Adipocyte (in vitro differentiated cells): Measurements from ENCODE around the gene PRKCA.
"Not testable (repeated sequence)": the region's sequence is repeated elsewhere in the genome, so short reads cannot be mapped to it uniquely, and the experiment has no call there.

ENCODE experiments used
- DNase-seq: peaks from one replicate; pipeline ENCODE4 v3.0.0-alpha.2; 2015; ENCODE audit warnings: low read depth
- H3K27me3 ChIP-seq: replicated peaks from 2 replicates; pipeline ENCODE4 v1.7.0; 2013; ENCODE audit warnings: mild to moderate bottlenecking, low read length, moderate library complexity; ENCODE audit not compliant: control insufficient read depth, insufficient read depth
- H3K36me3 ChIP-seq: 2 replicates; pipeline ENCODE4 v1.7.0; 2013; ENCODE audit warnings: low read length, mild to moderate bottlenecking, moderate library complexity; ENCODE audit not compliant: control insufficient read depth, insufficient read depth, severe bottlenecking
- H3K4me1 ChIP-seq: 2 replicates; pipeline ENCODE4 v1.7.0; 2013; ENCODE audit warnings: mild to moderate bottlenecking, low read length, moderate library complexity; ENCODE audit not compliant: control insufficient read depth, insufficient read depth
- H3K4me3 ChIP-seq: 2 replicates; pipeline ENCODE4 v1.7.0; 2013; ENCODE audit warnings: mild to moderate bottlenecking, low read length, moderate library complexity
- H3K9ac ChIP-seq: 2 replicates; pipeline ENCODE4 v1.7.0; 2013; ENCODE audit warnings: mild to moderate bottlenecking, low read length, moderate library complexity
- H3K9me3 ChIP-seq: 2 replicates; pipeline ENCODE4 v1.7.0; 2013; ENCODE audit warnings: mild to moderate bottlenecking, low read length, moderate library complexity; ENCODE audit not compliant: control insufficient read depth

Gene PRKCA

DNA sequence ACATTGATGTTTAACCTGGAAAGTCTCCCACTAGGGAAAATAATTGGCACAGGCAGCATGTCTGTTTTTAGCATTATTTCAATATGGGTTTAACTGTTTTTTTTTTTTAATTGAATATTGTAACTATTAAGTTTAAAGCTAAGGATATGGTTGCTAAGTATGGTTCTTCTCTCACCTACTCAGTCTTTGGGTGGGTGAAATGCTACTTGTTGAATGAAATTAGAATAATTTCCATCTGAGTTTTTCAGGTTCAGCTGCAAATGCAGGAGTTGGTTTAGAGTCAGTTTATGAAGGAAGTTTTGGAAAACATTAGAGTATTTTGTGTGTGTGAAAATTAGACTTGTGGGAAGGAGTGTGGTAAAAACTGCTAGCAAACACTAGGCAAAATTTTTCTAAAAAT, 93.5 kb downstream of the PRKCA start:
- H3K9ac ChIP-seq, result no peak overlapping the region
- no peak for DNase-seq
- no peaks in the 10 kb centered on the region for H3K9me3 ChIP-seq
- peaks cover 13% of the 10 kb centered on the region for H3K4me1 ChIP-seq
- no peaks in the 10 kb centered on the region for H3K27me3 ChIP-seq
- no peaks in the 10 kb centered on the region for H3K36me3 ChIP-seq
- H3K4me3 ChIP-seq, result no peak overlapping the region

GRCh38 chr17:66397486-66397885, 95.1 kb downstream of the PRKCA start:
- H3K4me3 ChIP-seq, result no peak overlapping the region
- H3K4me1 ChIP-seq, result peaks cover 13% of the 10 kb centered on the region
- no peaks in the 10 kb centered on the region for H3K9me3 ChIP-seq
- no peaks in the 10 kb centered on the region for H3K27me3 ChIP-seq
- no peaks in the 10 kb centered on the region for H3K36me3 ChIP-seq
- DNase-seq, result no peak
- no peak overlapping the region for H3K9ac ChIP-seq

DNA sequence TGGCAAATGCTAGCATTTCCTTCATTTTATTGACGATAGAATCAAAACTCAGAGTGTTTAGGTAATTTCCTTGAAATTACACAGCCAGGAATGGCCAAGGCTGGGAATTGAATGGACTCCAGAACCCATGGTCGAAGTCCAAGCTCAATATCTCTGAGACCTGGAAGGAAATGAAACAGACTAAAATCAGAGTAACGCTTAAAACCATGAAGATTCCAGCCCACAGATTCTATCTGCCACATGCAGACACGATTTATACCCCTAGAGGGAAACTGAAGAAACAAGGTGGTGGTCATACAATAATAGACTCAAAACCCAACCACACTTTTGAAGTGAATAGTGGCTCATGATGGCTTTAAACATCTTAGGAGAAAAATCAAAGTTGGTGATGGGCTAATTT, 95.6 kb downstream of the PRKCA start:
- H3K36me3 ChIP-seq, result no peaks in the 10 kb centered on the region
- H3K27me3 ChIP-seq, result no peaks in the 10 kb centered on the region
- no peak for DNase-seq
- no peaks in the 10 kb centered on the region for H3K9me3 ChIP-seq
- H3K4me3 ChIP-seq, result no peak overlapping the region
- peaks cover 15% of the 10 kb centered on the region for H3K4me1 ChIP-seq
- no peak overlapping the region for H3K9ac ChIP-seq

DNA sequence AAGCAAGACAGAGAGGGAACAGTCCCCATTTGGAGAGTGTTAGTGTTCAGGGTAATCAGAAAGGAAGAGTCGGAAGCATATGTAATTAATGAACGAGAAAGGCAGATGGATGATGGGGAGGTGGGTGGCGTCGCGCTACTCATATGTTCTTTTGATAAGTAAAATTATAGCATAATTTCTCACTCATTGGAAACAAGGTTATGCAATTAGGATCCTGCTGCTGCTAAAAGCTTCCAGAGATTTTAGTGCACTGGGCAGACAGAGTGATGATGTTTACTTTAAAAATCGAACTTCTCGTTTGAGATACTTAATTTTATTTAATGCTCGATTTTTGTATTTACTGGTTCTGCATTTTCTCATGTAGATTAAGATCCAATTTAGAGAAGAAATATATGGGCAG, 96.2 kb downstream of the PRKCA start:
- no peak for DNase-seq
- Histone ChIP-seq H3K4me1 (peaks cover 15% of the 10 kb centered on the region), H3K27me3 (no peaks in the 10 kb centered on the region), H3K4me3 (no peak overlapping the region), H3K36me3 (no peaks in the 10 kb centered on the region), H3K9me3 (no peaks in the 10 kb centered on the region), H3K9ac (no peak overlapping the region)

- Histone ChIP-seq H3K36me3 (no peaks in the 10 kb centered on the region), H3K9me3 (no peaks in the 10 kb centered on the region), H3K27me3 (no peaks in the 10 kb centered on the region), H3K9ac (no peak overlapping the region), H3K4me3 (no peak overlapping the region), H3K4me1 (peaks cover 15% of the 10 kb centered on the region)
- no peak for DNase-seq
These were observed 97.0 kb downstream of the PRKCA start for GRCh38 chr17:66399441-66399840.

GRCh38 chr17:66400041-66400688, 97.8 kb downstream of the PRKCA start:
- not testable (repeated sequence) for DNase-seq, H3K9ac ChIP-seq, H3K36me3 ChIP-seq, H3K4me3 ChIP-seq, H3K27me3 ChIP-seq, H3K9me3 ChIP-seq
- peaks cover 15% of the 10 kb centered on the region for H3K4me1 ChIP-seq

DNA sequence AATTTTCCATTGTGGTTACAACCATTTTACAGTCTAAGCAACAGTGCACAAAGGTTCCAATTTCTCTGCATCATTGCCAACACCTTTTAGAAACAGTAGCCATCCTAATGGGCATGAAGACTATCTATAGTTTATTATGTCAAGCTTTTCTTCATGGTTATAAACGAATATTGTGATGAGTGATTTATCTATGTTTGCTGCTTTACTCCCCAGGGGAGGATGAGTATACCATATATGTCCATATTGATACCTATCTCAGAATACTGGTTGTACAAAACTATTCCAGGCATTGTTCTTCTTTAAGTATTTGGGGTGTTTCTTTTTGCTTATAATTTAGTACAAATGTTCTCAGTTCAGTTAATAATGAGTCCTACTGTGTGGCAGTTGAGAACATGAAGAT, 98.3 kb downstream of the PRKCA start:
- H3K9ac ChIP-seq, result no peak overlapping the region
- no peaks in the 10 kb centered on the region for H3K36me3 ChIP-seq
- no peak overlapping the region for H3K4me3 ChIP-seq
- no peaks in the 10 kb centered on the region for H3K9me3 ChIP-seq
- no peaks in the 10 kb centered on the region for H3K27me3 ChIP-seq
- DNase-seq, result no peak
- peaks cover 16% of the 10 kb centered on the region for H3K4me1 ChIP-seq

GRCh38 chr17:66401364-66401763, 99.0 kb downstream of the PRKCA start:
- no peaks in the 10 kb centered on the region for H3K27me3 ChIP-seq
- peaks cover 16% of the 10 kb centered on the region for H3K4me1 ChIP-seq
- no peak for DNase-seq
- H3K4me3 ChIP-seq, result no peak overlapping the region
- no peaks in the 10 kb centered on the region for H3K36me3 ChIP-seq
- H3K9me3 ChIP-seq, result no peaks in the 10 kb centered on the region
- no peak overlapping the region for H3K9ac ChIP-seq

GRCh38 chr17:66403846-66404556, 101.6 kb downstream of the PRKCA start:
- Histone ChIP-seq H3K36me3 (no peaks in the 10 kb centered on the region), H3K9ac (no peak overlapping the region)

GRCh38 chr17:66405836-66406677, 103.6 kb downstream of the PRKCA start:
- H3K36me3 ChIP-seq, result no peaks in the 10 kb centered on the region
- H3K4me3 ChIP-seq, result no peak overlapping the region
- no peaks in the 10 kb centered on the region for H3K27me3 ChIP-seq
- H3K9ac ChIP-seq, result no peak overlapping the region
- H3K4me1 ChIP-seq, result peaks cover 11% of the 10 kb centered on the region
- no peaks in the 10 kb centered on the region for H3K9me3 ChIP-seq
- no peak for DNase-seq

More at GRCh38 chr17:66403846-66404556, 101.6 kb downstream of the PRKCA start:
- Histone ChIP-seq H3K27me3 (no peaks in the 10 kb centered on the region), H3K4me3 (no peak overlapping the region), H3K4me1 (peaks cover 11% of the 10 kb centered on the region), H3K9me3 (no peaks in the 10 kb centered on the region)
- DNase-seq, result no peak
